ENCODE measurements around the gene CA4. TPM values are rescaled to one million over a fixed set of nuclear protein-coding genes. Genes with fewer than 3 reads are reported as not detected.

CA4 gene
- total RNA-seq, 1 donor from 2014 or later = 8.5 TPM

DNA sequence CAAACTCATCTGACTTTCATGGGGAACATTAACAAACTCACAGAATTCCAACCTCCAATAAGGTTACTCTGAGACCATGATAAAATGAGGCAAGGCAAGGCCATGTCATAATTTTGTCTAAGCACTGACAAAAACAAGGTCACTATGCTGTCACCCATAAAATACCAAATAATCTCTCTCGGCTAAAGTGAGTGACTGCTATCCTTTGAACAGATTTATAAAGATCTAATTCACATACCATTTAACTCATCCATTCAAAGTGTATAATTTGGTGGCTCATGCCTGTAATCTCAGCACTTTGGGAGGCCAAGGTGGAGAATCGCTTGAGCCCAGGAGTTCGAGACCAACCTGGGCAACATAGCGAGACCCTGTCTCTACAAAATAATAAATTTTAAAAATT, 20.6 kb upstream of the CA4 start:
- DNase-seq (ENCODE audit: low read depth in 2 of 2) = no peak

DNA sequence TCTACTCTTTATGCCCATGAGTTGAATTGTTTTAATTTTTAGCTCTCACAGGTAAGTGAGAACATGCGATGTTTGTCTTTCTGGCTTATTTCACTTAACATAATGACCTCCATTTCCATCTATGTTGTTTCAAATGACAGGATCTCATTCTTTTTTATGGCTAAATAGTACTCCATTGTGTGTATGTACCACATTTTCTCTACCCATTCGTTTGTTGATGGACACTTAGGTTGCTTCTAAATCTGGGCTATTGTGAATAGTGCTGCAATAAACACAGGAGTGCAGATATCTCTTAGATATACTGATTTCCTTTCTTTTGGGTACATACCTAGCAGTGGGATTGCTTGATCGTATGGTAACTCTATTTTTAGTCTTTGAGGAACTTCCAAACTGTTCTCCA, 19.3 kb upstream of the CA4 start:
- DNase-seq (ENCODE audit: low read depth in 2 of 2) = no peak

DNA sequence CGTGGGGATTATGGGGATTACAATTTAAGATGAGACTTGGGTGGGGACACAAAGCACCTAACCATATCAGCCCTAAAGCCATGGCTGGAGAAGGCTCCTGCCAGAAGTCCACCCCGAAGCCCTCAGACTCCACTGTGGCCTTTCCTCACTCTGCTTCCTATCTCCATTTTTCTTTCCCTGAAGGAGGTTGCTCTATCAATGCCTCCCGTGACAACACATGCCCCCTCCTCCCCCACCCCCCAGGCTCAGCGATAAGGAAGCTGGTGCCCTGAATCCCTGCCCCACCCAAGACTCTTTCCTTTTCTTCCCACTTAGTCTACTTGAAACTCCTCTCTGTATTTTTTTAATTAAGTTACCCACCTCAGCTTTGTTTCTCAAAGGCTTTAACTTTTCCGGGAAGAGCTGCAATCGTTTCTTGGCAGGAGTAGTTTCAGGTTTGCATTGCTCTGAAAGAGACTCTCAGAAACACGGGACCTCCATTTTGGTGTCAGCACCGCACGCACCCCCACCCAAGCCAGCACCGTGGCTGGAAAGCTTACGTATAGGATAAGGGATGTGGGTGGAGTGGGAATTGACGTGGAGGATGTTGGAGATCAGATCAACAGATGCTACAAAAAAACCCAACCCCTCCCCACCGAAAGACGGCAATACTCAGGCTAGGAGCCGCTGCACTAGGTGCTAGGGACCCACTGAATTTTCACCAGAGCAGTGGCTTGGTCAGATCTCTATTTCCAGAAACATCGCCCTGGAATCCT, 15.2 kb upstream of the CA4 start:
- DNase-seq (ENCODE audit: low read depth in 2 of 2) = peak; percentile 91 to 92

DNA sequence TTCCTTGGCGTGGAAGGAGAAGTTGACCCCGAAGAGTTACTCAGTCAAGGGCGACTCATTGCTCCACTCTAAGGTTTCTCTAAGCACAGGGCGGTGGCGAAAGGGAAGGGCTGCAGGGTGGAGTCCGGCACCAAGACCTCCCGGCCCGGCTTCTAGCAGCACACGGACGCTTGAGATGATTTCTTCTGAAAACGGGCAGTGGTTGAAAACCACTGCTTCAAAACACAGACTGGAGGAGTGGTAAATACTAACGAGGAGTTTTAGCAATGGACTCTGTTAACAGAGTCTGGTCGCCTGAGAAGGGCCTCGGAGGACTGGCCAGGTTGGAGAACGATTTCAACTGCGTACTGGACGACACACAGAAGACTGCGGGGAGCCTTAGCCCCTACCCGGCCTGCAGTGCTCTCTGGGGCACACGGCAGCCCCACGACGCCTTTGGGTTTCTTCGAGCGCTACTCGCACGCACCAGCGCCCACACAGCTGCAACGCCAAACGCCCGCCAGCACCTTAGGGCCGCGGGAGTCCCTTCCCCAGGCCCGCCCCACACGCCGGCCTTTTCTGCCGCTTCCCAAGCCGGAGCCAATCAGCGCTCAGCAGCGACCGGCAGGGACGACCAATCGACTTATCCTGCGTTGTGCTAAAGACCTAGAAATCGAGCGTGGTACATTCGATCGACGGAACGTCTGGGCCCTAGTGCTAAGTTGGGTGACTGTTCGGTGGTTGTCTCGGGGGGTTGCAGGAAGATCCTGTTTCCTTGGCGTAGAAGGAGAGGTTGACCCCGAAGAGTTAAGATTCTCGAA, 14.4 kb upstream of the CA4 start:
- DNase-seq (ENCODE audit: low read depth in 2 of 2) = peak; percentile 95

DNA sequence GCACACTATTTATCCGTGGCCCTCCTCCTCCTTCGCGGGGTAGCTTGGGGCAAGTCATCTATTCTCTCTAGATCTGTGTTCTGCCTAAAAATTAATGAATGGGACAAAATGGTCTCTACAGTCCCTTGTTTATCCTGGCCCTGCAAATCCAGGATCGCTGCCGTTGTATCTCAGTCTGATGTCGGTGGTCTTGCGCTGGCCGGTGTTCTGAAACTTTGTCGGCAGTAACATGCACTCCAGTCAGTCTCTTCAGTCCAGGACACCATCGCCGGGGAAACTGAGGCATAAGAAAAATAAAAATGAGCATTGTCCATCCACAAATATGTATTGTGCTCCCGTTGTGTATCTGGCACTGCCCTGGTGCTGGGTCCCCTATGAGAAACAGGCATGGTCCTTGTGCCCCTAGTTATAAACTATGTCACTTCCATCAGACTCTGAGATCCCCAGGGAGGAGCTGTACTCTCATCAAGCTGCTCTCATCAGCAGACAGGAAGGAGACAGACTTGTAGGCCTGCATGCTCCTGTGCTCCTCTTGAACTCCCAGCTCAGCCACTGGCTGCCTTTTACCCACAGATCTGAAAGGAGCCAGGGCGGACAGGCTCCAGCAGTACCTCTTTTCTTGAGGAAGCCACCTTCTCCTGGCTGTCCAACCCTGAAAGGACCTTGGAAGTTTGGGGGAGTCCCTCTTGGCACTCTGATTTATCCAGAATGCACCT, 13.7 kb upstream of the CA4 start:
- DNase-seq (ENCODE audit: low read depth in 2 of 2) = no peak

DNA sequence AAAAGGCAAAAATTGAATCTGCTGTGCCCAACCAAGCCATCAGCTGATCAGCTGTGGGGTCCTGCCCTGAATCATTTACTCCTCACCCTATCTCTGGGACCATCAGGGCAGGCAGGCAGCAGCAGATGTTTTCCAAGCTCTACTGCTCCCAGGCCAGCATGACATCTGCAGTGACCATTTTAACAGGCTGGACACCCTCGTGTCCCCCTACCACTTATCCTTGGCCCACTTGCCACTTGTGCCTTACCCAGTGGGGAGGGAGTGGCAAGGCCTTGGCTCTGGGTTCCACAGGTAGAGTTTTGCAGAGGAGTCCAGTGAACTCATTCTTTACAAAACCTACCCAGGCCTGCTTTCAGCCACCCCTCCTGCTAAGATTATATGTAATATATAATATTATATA, 12.0 kb upstream of the CA4 start:
- no peak for DNase-seq (ENCODE audit: low read depth in 2 of 2)

DNA sequence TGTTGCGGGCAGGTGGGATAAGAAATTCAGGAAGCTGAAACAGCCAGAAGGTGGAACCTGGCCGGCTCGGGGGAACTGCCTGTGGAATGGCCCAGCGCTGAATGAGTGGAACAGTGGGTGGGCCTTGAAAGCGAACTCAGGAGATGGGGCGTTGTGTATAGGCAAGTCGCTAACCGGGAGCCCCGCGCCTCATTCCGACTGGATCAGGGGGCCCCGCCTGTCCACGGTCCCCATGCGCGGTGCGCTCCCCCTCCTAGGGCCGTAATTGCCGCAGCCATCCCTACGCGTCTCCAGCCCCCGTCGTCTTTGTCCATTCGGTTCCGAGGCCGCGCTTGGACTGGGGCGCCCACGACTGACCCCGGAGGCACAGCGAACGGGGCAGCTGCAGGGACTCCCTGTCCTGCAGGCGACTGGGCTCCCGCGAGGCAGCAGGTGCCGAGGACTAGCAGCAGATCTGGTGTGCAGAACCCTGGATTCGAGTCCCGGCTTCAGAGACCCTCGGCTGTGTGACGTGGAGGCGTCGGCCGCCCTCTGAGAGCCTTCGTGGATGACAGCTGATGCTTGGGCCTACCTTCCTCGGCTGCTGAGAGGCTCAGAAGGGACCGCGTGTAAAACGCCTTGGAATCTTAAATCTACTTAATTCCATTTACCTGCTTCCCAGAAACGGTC, 10.9 kb upstream of the CA4 start:
- no peak for DNase-seq (ENCODE audit: low read depth in 2 of 2)

DNA sequence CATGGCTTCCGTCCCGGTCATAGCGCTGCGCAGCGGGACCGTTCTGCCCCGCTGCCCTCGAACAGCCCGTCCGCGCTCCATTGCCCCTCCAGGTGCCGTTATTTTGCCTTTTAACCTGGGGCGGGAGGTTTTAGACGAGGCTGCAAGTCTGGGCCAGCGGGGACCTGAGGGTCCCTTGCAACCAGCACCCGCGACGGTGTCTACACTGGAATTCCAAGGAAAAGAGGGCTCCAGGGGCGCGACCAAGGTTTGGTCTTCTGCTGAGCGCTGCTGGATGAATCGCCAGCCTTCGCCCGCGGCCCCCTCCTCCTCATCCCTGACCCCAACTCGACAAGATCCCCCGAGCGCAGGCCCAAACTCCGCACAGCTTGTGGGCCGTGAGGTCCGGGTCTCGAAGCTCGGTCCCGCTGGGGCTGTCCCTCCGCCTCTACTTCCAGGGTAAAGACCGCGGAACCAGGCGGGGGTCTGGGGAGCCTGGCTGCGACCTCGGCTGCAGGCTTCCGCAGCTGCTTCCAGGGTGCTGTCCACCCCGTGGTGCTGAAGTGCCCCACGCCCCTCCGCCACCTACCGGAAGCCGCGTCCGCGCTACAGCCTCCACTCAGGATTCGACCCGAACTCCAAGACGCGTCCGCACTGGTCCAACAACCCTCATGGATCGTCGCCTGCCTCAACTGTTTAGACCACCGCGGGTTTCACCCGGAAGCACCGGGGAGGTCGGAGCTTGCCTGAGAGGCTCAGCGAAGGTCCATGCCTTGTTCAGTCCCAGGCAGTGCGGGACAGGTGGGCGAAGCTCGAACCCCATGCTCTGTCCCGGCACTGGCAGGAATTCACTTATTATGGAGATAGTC, 10.1 kb upstream of the CA4 start:
- peak; percentile 68 to 70 for DNase-seq (ENCODE audit: low read depth in 2 of 2)

DNA sequence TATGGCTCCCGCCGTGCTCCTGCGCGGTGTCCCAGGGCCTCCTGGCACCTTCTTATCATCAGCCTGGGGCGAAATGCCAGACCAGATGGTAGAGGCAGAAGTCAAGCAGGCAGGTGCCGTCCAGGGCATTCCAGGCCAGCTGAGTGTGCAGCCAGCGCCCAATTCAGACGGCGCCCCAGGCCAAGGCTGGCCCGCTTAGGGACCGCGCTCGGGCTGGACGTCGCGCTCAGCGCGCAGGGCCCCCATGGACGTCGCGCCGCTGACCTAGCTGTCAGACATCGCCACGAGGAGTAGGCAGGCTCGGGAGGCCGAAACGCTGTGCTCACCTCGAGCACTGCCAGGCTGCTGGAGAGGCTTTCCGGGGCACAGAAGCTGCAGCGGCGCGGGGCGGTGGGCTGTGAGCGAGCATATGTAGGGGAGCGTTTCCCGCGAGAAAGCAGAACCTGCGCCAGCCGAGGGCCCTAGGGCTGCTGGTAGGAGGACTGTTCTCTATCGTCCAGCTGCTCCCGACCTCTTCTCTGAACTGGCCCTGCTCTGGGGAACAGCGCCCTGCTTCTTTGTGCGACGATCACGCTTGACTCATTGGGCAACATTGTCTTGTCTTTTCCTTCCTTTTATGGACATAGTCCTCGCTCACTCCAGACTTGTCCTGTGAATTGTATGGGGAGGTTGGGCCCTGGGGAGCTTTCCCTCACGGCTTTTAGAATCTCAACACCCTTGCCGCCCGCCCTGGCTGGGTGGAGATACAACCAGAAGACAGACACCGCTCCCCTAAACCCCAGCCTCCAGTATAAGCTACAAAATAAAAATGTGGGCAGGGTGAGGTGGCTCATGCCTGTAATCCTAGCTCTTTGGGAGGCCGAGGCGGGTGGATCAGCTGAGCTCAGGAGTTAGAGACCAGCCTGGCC, 8.4 kb upstream of the CA4 start:
- DNase-seq (ENCODE audit: low read depth in 2 of 2) = no peak

DNA sequence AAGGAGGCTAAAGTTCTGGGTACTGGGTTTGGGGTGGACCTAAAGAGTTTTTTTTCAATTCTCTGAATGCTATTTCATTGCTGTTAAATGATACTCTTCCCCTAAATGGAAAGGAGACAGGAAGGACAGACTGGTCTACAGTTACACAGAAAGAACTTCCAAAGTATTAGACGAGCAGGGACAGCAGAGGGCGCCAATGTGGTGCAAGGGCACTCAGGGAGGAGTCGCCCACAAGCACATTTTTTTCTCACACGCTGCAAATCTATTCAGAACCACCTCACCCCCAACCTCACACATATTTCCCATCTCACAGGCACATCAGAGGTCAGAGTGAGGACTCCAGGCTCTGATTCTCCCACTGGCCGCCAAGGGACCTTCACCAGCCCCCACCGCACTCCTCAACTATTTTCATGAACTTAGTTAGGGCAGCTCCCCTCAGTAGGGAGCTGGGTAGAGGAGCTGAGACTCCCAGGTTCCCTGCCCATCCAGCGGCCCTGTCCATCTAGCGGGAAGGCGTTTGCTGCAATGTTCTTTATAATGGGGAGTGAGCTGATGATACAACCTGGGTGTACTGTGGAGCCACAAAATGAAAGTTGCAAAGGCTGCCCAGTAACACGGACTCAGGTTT, 6.8 kb upstream of the CA4 start:
- DNase-seq (ENCODE audit: low read depth in 2 of 2) = peak; percentile 92 to 95

DNA sequence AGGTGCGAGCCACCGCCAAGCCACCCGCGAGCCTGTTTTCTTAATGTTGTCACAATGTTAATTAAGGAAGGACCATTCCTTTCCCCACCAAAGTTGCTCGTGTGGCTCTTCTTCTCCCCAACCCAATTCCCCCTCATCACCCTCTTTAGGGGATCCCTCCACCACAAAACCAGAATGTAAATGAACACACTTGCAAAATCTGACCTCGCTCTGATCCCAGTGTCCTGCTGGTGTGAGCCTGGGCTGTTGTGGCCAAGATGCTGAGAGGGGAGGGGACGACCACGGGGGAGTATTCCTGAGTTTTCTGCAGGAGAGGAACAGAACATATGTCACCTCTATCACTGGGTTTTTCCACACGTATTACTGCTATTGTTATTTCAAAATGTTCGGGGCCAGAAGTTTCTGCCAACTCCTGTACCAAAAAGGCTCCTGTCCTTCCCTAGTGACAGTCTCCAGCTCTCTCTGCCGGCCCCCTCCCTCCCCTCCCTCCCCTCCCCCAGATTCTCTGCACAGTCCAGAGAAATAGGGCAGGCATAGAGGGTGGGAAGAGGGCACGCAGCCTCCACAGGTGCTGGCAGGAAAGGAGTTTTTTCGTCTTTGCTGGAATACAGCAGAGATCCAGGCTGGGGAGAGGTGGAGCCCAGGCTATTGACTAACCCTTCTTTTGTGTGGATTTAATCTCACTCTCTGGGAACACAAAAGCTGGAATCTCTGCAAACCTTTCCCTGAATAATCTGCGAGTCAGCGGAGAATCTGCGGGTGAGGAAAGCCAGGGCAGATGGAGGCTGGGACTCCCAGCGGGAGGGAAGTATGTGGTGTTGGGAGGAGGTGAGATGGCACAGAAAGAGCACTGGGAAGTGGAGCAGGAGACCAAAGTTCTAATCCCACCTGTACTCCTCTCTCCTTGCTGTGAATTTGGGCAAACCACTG, 4.5 kb upstream of the CA4 start:
- DNase-seq (ENCODE audit: low read depth in 2 of 2) = peak in 1 of 2 donors; percentile 34

DNA sequence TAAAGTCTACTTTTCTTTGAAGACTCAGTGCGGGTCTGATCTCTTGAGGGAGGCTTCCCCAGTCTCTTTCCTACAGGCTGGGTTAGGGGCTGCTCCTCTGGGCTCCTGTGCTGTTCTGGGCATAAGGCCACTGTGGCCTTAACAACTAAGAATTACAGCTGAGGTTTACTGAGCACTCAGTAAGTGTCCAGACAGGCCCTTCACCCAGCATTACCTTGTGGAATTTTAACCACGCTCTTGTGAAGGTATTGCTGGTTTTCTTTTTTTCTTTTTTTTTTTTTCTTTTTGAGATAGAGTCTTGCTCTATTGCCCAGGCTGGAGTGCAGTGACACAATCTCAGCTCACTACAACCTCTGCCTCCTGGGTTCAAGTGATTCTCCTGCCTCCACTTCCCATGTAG, 3.6 kb upstream of the CA4 start:
- DNase-seq (ENCODE audit: low read depth in 2 of 2) = no peak

DNA sequence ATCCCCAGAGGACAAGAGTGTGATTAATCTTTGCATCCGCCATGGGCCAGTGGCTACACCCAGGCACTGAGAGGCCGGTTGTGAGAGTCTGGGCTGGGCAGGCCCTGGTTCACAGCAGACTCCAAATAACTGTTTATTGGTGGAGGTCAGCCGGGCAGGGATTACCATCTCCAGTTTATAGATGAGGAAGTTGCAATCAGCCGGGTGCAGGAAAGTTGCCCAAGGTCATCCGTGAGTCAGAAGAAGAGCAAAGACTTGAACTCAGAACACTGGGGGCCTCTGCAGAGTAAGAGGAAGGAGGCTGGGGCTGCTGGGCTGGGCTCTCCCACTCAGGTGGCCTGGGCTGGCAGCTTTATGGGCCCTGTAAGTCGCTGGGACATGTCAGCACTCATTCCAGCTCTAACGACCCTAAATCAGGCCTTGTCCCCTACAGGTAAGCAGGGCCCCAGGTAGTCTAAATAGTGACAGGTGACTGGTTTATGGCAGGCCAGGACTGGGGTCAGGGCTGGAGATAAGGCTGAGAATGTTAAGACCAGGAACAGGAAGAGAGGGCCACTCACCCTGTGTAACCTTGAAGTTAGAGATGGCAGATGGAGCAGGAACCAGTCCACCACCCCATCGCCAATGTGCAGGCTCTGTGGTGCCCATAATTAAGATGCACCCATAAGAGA, 2.1 kb upstream of the CA4 start:
- peak in 1 of 2 donors; percentile 23 for DNase-seq (ENCODE audit: low read depth in 2 of 2)

DNA sequence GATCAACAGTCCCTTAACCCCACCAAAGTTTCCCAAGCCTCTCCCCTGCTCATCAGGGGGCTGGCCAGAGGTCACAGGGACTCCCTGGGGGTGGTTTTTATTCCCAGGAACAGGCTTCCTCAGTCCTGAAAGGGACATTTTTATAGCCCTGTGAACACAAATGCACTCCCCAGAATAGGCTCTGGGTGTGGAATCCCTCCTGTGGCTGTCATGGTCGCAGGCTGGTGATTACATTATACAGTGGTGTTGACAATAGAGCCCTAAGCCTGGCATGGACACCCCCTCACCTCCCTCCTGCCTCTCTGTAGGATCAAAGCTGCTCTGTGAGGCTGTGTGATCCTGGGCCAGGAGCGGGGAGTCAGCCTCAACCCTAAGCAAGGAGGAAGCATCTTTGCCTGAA, 1.4 kb upstream of the CA4 start:
- DNase-seq (ENCODE audit: low read depth in 2 of 2) = no peak

DNA sequence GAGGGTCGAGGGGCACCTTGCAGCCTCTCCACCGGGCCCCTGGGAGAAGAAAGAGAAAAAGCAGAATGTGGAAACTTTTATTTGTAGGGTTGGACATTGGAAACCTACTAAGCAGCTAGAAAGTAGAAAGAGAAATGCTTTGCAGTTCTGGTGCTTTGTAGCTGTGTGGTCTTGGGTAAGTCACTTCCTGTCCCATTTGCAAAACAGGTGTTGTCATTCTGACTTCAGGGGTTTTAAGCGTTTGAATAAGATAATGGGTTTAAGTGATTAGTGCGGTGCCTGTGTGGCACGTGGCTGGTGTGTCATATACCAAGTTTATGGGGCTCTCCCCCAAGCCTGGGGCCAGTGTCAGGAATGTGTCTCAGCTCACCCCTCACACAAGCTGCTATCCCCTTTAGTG, 1.6 kb downstream of the CA4 start:
- DNase-seq (ENCODE audit: low read depth in 2 of 2) = no peak

DNA sequence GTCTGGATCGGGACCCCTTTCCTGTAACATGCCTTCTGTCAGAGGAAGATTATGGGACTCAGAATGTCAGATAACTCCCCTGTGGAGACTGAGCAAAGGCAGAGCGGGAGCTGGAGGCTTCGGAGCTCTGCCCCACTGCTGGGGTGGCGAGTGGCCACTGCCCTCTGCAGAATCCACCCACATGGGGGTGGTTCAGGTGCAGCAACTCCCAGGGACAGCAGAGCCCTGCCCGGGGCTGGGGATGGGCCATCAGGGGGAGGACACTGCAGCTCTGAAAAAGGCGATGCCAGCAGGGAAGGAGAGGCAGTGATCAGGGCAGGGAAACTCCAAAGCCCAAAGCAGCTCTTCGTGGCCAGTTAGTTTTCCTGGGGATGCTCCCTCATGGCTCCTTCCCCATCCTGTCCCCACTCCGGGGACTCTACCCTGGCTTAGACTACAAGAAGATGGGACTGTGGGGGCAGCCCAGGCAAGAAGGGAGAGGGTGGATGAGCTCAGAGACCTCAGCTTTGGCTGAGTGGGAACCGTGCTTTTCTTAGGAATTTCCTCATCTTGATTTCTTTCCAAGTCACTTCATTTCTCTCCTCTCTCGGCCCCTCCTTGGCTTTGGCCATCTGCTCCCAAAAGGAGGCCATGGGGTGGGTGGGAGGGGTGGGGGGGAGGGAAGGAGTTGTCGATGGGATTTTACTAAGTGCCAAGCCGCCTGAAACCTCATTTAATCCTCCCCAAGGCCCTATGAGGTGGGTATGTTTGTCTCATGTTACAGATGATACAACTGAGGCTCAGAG, 4.0 kb downstream of the CA4 start:
- DNase-seq (ENCODE audit: low read depth in 2 of 2) = no peak
